Measurements from ENCODE around the gene C15orf39.

DNA sequence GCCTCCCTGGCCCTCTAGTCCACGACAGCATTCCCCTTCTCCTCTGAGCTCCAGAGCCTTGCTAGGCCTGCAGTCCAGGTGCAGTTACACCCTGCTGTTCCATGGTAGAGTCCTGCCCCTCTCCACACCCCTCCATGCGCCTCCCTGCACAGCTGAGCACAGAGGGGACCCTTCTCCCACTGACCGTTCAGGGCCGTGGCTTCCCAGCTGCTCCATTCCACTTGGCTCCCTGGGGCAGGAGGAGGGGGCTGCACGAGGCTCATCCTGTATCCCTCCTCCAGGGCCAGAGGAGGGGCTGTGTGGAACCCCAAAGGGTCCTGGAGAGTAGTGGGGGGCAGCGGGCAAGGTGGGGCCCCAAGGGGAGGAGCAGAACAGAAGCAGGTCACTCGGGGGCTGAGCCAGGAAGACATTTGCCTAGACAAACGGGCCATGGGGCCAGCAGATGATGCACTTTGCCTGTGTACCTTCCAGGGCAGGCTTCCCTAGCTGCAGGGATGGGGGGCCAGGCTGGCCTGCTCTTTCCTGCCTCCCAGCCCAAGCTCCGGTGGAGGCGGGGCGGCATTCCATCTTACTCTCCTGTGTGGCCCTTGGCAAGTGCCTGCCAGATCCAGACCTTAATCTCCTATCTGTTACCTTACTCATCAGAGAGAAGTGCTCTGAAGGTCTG lies 35.8 kb downstream of the C15orf39 start:
- TF ChIP-seq, protein P1, sequence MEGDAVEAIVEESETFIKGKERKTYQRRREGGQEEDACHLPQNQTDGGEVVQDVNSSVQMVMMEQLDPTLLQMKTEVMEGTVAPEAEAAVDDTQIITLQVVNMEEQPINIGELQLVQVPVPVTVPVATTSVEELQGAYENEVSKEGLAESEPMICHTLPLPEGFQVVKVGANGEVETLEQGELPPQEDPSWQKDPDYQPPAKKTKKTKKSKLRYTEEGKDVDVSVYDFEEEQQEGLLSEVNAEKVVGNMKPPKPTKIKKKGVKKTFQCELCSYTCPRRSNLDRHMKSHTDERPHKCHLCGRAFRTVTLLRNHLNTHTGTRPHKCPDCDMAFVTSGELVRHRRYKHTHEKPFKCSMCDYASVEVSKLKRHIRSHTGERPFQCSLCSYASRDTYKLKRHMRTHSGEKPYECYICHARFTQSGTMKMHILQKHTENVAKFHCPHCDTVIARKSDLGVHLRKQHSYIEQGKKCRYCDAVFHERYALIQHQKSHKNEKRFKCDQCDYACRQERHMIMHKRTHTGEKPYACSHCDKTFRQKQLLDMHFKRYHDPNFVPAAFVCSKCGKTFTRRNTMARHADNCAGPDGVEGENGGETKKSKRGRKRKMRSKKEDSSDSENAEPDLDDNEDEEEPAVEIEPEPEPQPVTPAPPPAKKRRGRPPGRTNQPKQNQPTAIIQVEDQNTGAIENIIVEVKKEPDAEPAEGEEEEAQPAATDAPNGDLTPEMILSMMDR (conservative IDR thresholded peaks at IDR 0.05; ENCODE audit: low read depth in 2 of 2) = no peak
- TF ChIP-seq EZH2phosphoT487 (IDR thresholded peaks at IDR 0.05; ENCODE audit: unreplicated experiment) (no peak), NANOG (IDR thresholded peaks at IDR 0.05; ENCODE audit: borderline replicate concordance) (no peak), EZH2 (IDR thresholded peaks at IDR 0.05; ENCODE audit: low read depth, unreplicated experiment) (no peak), REST (IDR thresholded peaks at IDR 0.05; ENCODE audit: unreplicated experiment) (no peak), STAT1 (IDR thresholded peaks at IDR 0.05; ENCODE audit: unreplicated experiment) (no peak), ZNF331 (CRISPR knock-in tag; IDR thresholded peaks at IDR 0.05; ENCODE audit: low read depth) (no peak)

Measured in GM23338 (cell line).